PC-3 (cell line): ENCODE measurements around the gene SH3TC1.

ENCODE experiments used
- EZH2 ChIP-seq: fragments of 300-600 bp; sonication (generic); IDR thresholded peaks from one replicate; pipeline ENCODE4 v1.6.1; 2017; ENCODE audit warnings: antibody characterized with exemption, mild to moderate bottlenecking, low read length; ENCODE audit not compliant: unreplicated experiment
- EZH2phosphoT487 ChIP-seq: fragments of 300-600 bp; sonication (generic); IDR thresholded peaks from 2 replicates; pipeline ENCODE4 v1.6.1; 2018; ENCODE audit warnings: mild to moderate bottlenecking, antibody characterized with exemption, low read length, borderline replicate concordance
- TF ChIP-seq, protein P1 (sequence below): fragments of 300-600 bp; sonication (generic); conservative IDR thresholded peaks from 2 replicates; pipeline ENCODE4 v1.5.1; 2017; ENCODE audit warnings: antibody characterized with exemption, low read depth, mild to moderate bottlenecking, low read length

DNA sequence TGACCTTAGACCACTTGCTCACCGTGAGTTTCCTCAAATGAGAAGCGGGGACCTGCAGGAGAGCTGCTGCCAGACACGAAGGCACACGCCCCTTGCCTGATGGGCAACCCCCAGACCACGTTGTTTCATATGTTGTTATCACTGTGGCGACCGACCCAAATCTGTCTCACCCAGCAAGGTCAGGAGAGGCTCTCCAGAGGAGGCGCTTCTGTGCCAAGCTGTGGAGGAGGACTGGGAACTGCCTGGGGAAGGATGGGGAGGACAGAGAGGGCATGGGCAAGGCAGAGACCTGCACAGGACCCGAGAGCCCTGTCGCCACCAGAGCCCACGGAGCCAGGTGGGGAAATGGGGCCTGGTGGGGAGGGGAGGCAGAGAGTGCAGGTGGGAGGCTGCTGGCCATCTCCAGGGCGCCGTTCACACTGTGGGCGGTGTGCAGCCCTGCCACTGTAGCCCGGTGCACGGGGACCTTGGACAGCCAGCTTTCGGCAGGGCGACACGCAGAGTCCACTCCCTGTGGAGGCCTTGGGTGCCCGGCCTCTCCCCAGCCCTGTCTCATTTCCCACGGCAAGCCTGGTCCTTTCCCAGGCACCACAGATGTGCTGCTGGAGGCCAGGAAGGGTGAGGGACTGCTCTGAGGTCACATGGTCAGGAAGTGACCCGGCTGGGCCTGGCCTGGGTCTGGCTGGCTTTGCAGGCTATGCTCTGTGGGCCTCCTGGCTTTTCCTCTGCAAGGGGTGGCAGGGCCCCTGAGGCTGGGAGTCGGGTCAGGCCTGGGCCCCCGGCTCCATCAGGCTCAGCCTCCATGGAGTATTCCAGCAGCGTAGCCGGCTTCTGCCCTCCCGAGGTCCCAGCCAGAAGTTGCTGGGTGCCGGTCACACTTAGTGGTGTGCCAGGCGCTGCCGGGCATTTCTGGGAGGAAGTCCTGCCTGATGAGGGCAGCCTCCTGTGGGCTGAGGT is 73.7 kb downstream of the SH3TC1 start:
- TF ChIP-seq EZH2 (no peak), EZH2phosphoT487 (no peak)
- TF ChIP-seq, protein P1, sequence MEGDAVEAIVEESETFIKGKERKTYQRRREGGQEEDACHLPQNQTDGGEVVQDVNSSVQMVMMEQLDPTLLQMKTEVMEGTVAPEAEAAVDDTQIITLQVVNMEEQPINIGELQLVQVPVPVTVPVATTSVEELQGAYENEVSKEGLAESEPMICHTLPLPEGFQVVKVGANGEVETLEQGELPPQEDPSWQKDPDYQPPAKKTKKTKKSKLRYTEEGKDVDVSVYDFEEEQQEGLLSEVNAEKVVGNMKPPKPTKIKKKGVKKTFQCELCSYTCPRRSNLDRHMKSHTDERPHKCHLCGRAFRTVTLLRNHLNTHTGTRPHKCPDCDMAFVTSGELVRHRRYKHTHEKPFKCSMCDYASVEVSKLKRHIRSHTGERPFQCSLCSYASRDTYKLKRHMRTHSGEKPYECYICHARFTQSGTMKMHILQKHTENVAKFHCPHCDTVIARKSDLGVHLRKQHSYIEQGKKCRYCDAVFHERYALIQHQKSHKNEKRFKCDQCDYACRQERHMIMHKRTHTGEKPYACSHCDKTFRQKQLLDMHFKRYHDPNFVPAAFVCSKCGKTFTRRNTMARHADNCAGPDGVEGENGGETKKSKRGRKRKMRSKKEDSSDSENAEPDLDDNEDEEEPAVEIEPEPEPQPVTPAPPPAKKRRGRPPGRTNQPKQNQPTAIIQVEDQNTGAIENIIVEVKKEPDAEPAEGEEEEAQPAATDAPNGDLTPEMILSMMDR = no peak
